Mucosa of rectum (tissue), 2 donors: Measurements from ENCODE around the gene RAB25.

ENCODE experiments used
- H3K27ac ChIP-seq, 2 donors: one replicate each; pipeline ENCODE4 v1.7.0; 2013; ENCODE audit warnings: inconsistent platforms in 2 of 2, low read depth in 2 of 2, low read length in 2 of 2
- H3K27me3 ChIP-seq, 2 donors: one replicate each; pipeline ENCODE4 v1.7.0; 2013; ENCODE audit warnings: low read length in 2 of 2; ENCODE audit not compliant: control insufficient read depth in 2 of 2, insufficient read depth in 2 of 2
- H3K36me3 ChIP-seq, 2 donors: one replicate each; pipeline ENCODE4 v1.7.0; 2013; ENCODE audit warnings: low read length in 2 of 2; ENCODE audit not compliant: control insufficient read depth in 2 of 2, insufficient read depth in 2 of 2
- H3K4me1 ChIP-seq, 2 donors: one replicate each; pipeline ENCODE4 v1.7.0; 2013; ENCODE audit warnings: low read length in 2 of 2, mild to moderate bottlenecking in 1 of 2; ENCODE audit not compliant: control insufficient read depth in 2 of 2, insufficient read depth in 2 of 2
- H3K4me3 ChIP-seq, 2 donors: one replicate each; pipeline ENCODE4 v1.7.0; 2013; ENCODE audit warnings: low read length in 2 of 2
- H3K9ac ChIP-seq, 2 donors: one replicate each; pipeline ENCODE4 v1.7.0; 2013; ENCODE audit warnings: low read length in 2 of 2, low read depth in 1 of 2, mild to moderate bottlenecking in 1 of 2
- H3K9me3 ChIP-seq, 2 donors: one replicate each; pipeline ENCODE4 v1.7.0; 2013; ENCODE audit warnings: low read length in 2 of 2; ENCODE audit not compliant: control insufficient read depth in 2 of 2
- donor health status: healthy.
- donor health status: Normal muscosa, but diverticular disease.

The RAB25 gene

GRCh38 chr1:156076609-156077429, 15.9 kb downstream of the RAB25 start:
- Histone ChIP-seq H3K9me3 (no peaks in the 10 kb centered on the region), H3K36me3 (peaks cover 7 to 11% of the 10 kb centered on the region in 2 donors), H3K9ac (peak overlapping the region in 1 of 2 donors; percentile 39), H3K4me1 (no peaks in the 10 kb centered on the region), H3K27ac (peak overlapping the region in 1 of 2 donors; percentile 9), H3K4me3 (peak overlapping the region; percentile 52 to 61), H3K27me3 (no peaks in the 10 kb centered on the region)

- peaks cover 7 to 9% of the 10 kb centered on the region in 2 donors for H3K36me3 ChIP-seq
- no peak overlapping the region for H3K9ac ChIP-seq
- no peak overlapping the region for H3K4me3 ChIP-seq
- no peaks in the 10 kb centered on the region for H3K4me1 ChIP-seq
- no peaks in the 10 kb centered on the region for H3K27me3 ChIP-seq
- no peak overlapping the region for H3K27ac ChIP-seq
- H3K9me3 ChIP-seq = no peaks in the 10 kb centered on the region
These were observed 16.4 kb downstream of the RAB25 start for GRCh38 chr1:156077430-156077760.

GRCh38 chr1:156078728-156079127, 17.8 kb downstream of the RAB25 start:
- Histone ChIP-seq H3K4me1 (peaks cover 3 to 4% of the 10 kb centered on the region in 2 donors), H3K9me3 (no peaks in the 10 kb centered on the region), H3K27ac (no peak overlapping the region), H3K9ac (no peak overlapping the region), H3K4me3 (no peak overlapping the region), H3K27me3 (no peaks in the 10 kb centered on the region), H3K36me3 (peaks cover 0 to 2% of the 10 kb centered on the region in 2 donors)

GRCh38 chr1:156079762-156080161, 18.8 kb downstream of the RAB25 start:
- no peak overlapping the region for H3K27ac ChIP-seq
- no peaks in the 10 kb centered on the region for H3K9me3 ChIP-seq
- H3K4me3 ChIP-seq = no peak overlapping the region
- H3K27me3 ChIP-seq = no peaks in the 10 kb centered on the region
- H3K4me1 ChIP-seq = peaks cover 3 to 4% of the 10 kb centered on the region in 2 donors
- no peak overlapping the region for H3K9ac ChIP-seq
- H3K36me3 ChIP-seq = peaks cover 0 to 2% of the 10 kb centered on the region in 2 donors

GRCh38 chr1:156080241-156080862, 19.4 kb downstream of the RAB25 start:
- H3K4me3 ChIP-seq = no peak overlapping the region
- H3K27ac ChIP-seq = no peak overlapping the region
- H3K36me3 ChIP-seq = no peaks in the 10 kb centered on the region
- H3K4me1 ChIP-seq = peaks cover 3 to 4% of the 10 kb centered on the region in 2 donors
- H3K9ac ChIP-seq = no peak overlapping the region
- H3K9me3 ChIP-seq = no peaks in the 10 kb centered on the region
- H3K27me3 ChIP-seq = no peaks in the 10 kb centered on the region

GRCh38 chr1:156080863-156081179, 19.9 kb downstream of the RAB25 start:
- H3K27me3 ChIP-seq = no peaks in the 10 kb centered on the region
- no peaks in the 10 kb centered on the region for H3K9me3 ChIP-seq
- H3K36me3 ChIP-seq = no peaks in the 10 kb centered on the region
- peaks cover 3 to 4% of the 10 kb centered on the region in 2 donors for H3K4me1 ChIP-seq
- H3K9ac ChIP-seq = no peak overlapping the region
- no peak overlapping the region for H3K27ac ChIP-seq
- H3K4me3 ChIP-seq = no peak overlapping the region

- Histone ChIP-seq H3K9ac (no peak overlapping the region), H3K27me3 (no peaks in the 10 kb centered on the region), H3K9me3 (no peaks in the 10 kb centered on the region), H3K36me3 (no peaks in the 10 kb centered on the region), H3K4me3 (peak overlapping the region; percentile 45 to 74), H3K27ac (no peak overlapping the region), H3K4me1 (peaks cover 3 to 4% of the 10 kb centered on the region in 2 donors)
These were observed 20.4 kb downstream of the RAB25 start for GRCh38 chr1:156081180-156081916.

- Histone ChIP-seq H3K27me3 (no peaks in the 10 kb centered on the region), H3K9me3 (no peaks in the 10 kb centered on the region), H3K27ac (no peak overlapping the region), H3K36me3 (no peaks in the 10 kb centered on the region), H3K4me1 (peaks cover 3 to 4% of the 10 kb centered on the region in 2 donors), H3K9ac (peak overlapping the region in 1 of 2 donors; percentile 57), H3K4me3 (peak overlapping the region; percentile 74 to 79)
These were observed 21.0 kb downstream of the RAB25 start for GRCh38 chr1:156081917-156082308.

GRCh38 chr1:156082309-156083091, 21.5 kb downstream of the RAB25 start, which contains the start of gene MEX3A:
Gene MEX3A (minus strand): TSS chr1:156082465. CDS start chr1:156081998, 467 bp downstream.
- Histone ChIP-seq H3K9me3 (no peaks in the 10 kb centered on the region), H3K4me1 (peaks cover 3 to 4% of the 10 kb centered on the region in 2 donors), H3K36me3 (no peaks in the 10 kb centered on the region), H3K9ac (peak within 1 kb of the TSS; percentile 47 to 57), H3K4me3 (peak within 1 kb of the TSS; percentile 74 to 79), H3K27ac (no peak within 1 kb of the TSS), H3K27me3 (no peaks in the 10 kb centered on the region)
